DND-41 (cell line): ENCODE measurements around the gene IGSF23.
A peak's percentile ranks its signal among the peaks of the same experiment; 100 is the strongest.

Experiments used
- EZH2 ChIP-seq: IDR thresholded peaks from 3 replicates; pipeline ENCODE4 v1.6.1; 2012; ENCODE audit warnings: borderline replicate concordance, low read depth, mild to moderate bottlenecking, moderate library complexity, low read length, inconsistent platforms; ENCODE audit not compliant: severe bottlenecking
- TF ChIP-seq, protein P1 (sequence below): IDR thresholded peaks from 2 replicates; pipeline ENCODE4 v1.5.1; 2012; ENCODE audit warnings: borderline replicate concordance, low read length, moderate library complexity, mild to moderate bottlenecking; ENCODE audit not compliant: poor library complexity, severe bottlenecking; ENCODE audit errors: extremely low read depth

DNA sequence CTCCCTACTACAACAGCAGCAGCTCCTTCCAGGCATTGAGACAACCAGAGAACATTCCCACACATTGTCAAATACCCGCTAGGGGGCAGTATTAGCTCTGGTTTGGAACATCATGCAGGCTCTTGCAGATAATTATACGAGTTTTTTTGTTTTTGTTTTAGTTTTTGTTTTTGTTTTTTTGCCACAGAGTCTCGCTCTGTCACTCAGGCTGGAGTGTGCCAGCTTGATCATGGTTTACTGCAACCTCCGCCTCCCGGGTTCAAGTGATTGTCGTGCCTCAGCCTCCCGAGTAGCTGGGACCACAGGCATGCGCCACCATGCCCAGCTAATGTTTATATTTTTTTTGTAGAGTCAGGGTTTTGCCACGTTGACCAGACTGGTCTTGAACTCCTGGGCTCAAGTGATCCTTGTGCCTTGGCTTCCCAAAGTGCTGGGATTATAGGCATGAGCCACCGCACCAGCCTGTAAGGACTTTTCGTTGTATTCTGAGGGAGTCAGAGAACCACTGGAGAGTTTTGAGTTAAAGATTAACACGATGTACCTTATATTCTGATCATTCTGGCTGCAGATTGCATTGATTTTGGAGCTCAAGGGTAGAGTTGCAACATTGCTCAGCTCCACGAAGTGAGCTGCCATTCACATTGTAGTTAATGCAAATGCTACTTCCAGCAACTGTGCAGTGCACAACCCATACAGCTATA lies 42.2 kb upstream of the IGSF23 start:
- TF ChIP-seq, protein P1, sequence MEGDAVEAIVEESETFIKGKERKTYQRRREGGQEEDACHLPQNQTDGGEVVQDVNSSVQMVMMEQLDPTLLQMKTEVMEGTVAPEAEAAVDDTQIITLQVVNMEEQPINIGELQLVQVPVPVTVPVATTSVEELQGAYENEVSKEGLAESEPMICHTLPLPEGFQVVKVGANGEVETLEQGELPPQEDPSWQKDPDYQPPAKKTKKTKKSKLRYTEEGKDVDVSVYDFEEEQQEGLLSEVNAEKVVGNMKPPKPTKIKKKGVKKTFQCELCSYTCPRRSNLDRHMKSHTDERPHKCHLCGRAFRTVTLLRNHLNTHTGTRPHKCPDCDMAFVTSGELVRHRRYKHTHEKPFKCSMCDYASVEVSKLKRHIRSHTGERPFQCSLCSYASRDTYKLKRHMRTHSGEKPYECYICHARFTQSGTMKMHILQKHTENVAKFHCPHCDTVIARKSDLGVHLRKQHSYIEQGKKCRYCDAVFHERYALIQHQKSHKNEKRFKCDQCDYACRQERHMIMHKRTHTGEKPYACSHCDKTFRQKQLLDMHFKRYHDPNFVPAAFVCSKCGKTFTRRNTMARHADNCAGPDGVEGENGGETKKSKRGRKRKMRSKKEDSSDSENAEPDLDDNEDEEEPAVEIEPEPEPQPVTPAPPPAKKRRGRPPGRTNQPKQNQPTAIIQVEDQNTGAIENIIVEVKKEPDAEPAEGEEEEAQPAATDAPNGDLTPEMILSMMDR: peak; percentile 86
- TF ChIP-seq EZH2: no peak
